Placental epithelial cell (primary cell): ENCODE measurements around the gene PTPN21. TPM values are rescaled to one million over a fixed set of nuclear protein-coding genes. Genes with fewer than 3 reads are reported as not detected.

Source experiments
- small RNA-seq: library from RNA; depleted of rRNA; stranded (forward); fragments of <200 nt; gene quantifications from one replicate; pipeline ENCODE3, GENCODE V24; 2012
- total RNA-seq: library from RNA; depleted of rRNA; stranded (reverse); fragments of >200 nt; gene quantifications from 2 replicates; pipeline ENCODE4 v1.2.3, GENCODE V29; 2012

The PTPN21 gene
- 33.8 and 42.7 TPM in 2 replicates for total RNA-seq

GRCh38 chr14:88554457-88555286 is at the start of gene PTPN21:
Gene PTPN21, minus strand, starts transcription at chr14:88555007. Its CDS starts 4,590 bp downstream, at chr14:88550417.

GRCh38 chr14:88562831-88563686 is 8.3 kb upstream of the PTPN21 start, which contains the start of gene ZC3H14:
Gene ZC3H14, plus strand, starts transcription at chr14:88563037. Its CDS starts 97 bp downstream, at chr14:88563134.

Small RNAs within 50 kb of the gene (small RNA-seq; reads per million reads assigned to genes)
- gene RNU4-22P: not detected

Other genes starting within 250 kb of the PTPN21 start
- not detected in 2 replicates for gene KCNK10, start 231.7 kb downstream of the PTPN21 start, total RNA-seq
- 13.4 and 16.1 TPM in 2 replicates for gene SPATA7, start 169.3 kb downstream of the PTPN21 start, total RNA-seq
- gene ZC3H14, start 8.0 kb upstream of the PTPN21 start, total RNA-seq: 57.7 and 66.5 TPM in 2 replicates
- not detected in 2 replicates for gene EML5, start 237.9 kb upstream of the PTPN21 start, total RNA-seq